Muscle of leg (tissue), 11 donors: ENCODE results near the gene SLC38A9. TPM values are rescaled to one million over a fixed set of nuclear protein-coding genes. Genes with fewer than 3 reads are reported as not detected.
A peak's percentile ranks its signal among the peaks of the same experiment; 100 is the strongest.

ENCODE experiments used
- DNase-seq: peaks from one replicate; pipeline ENCODE4 v3.0.0; 2013
- H3K27ac ChIP-seq: one replicate; pipeline ENCODE4 v1.5.1; 2013; ENCODE audit warnings: mild to moderate bottlenecking, low read length, control low read depth
- H3K27me3 ChIP-seq: one replicate; pipeline ENCODE4 v1.6.1; 2013; ENCODE audit warnings: low read length; ENCODE audit not compliant: control insufficient read depth, insufficient read depth
- H3K36me3 ChIP-seq: one replicate; pipeline ENCODE4 v1.6.1; 2013; ENCODE audit warnings: low read length; ENCODE audit not compliant: control insufficient read depth, insufficient read depth
- H3K4me1 ChIP-seq: one replicate; pipeline ENCODE4 v1.6.1; 2013; ENCODE audit warnings: low read length; ENCODE audit not compliant: control insufficient read depth, insufficient read depth
- H3K4me3 ChIP-seq: one replicate; pipeline ENCODE4 v1.5.1; 2013; ENCODE audit warnings: low read length, control low read depth
- H3K9me3 ChIP-seq: replicated peaks from 2 replicates; pipeline ENCODE4 v1.6.1; 2013; ENCODE audit warnings: low read depth, low read length; ENCODE audit not compliant: control insufficient read depth
- WGBS: methylation state at CpG from one replicate; pipeline ENCODE4 v1.1.5; 2013; ENCODE audit warnings: missing lambda C conversion rate; ENCODE audit not compliant: insufficient coverage; 5-methylcytosine and 5-hydroxymethylcytosine counted together
- polyA plus RNA-seq, 8 donors: library from polyadenylated mRNA; unstranded; fragments of 120-200 nt; gene quantifications; one replicate each; pipeline versions ENCODE4 v1.2.1 to v1.2.3, GENCODE V29; 2013; ENCODE audit warnings: inconsistent platforms in 1 of 8, low replicate concordance in 1 of 8; ENCODE audit not compliant: insufficient read length in 8 of 8, insufficient read depth in 1 of 8
- total RNA-seq: library from RNA; stranded (reverse); fragments of 120-200 nt; gene quantifications from one replicate; pipeline ENCODE4 v1.2.4, GENCODE V29; 2013

SLC38A9 gene
- total and polyA plus RNA-seq, 9 donors = 10.1 to 21.2 (median 12.0) TPM

- WGBS = 0% methylated on average over 1 of the region's 1 CpG
- Histone ChIP-seq H3K27ac (peak overlapping the region; percentile 93), H3K4me1 (peaks cover 63% of the 10 kb centered on the region), H3K4me3 (no peak overlapping the region), H3K36me3 (no peaks in the 10 kb centered on the region), H3K9me3 (no peaks in the 10 kb centered on the region), H3K27me3 (no peaks in the 10 kb centered on the region)
- DNase-seq = peak; percentile 91
Observed at GRCh38 chr5:55601628-55602027, 110.5 kb downstream of the SLC38A9 start.

- Histone ChIP-seq H3K9me3 (no peaks in the 10 kb centered on the region), H3K36me3 (no peaks in the 10 kb centered on the region), H3K4me3 (no peak overlapping the region), H3K4me1 (peaks cover 63% of the 10 kb centered on the region), H3K27ac (peak overlapping the region; percentile 93), H3K27me3 (no peaks in the 10 kb centered on the region)
- 0% methylated on average over 2 of the region's 8 CpGs for WGBS
- DNase-seq = peak; percentile 99
Observed at GRCh38 chr5:55601204-55601618, 110.9 kb downstream of the SLC38A9 start.

- DNase-seq = peak; percentile 89
- no peaks in the 10 kb centered on the region for H3K9me3 ChIP-seq
- H3K27me3 ChIP-seq = no peaks in the 10 kb centered on the region
- H3K4me1 ChIP-seq = peaks cover 63% of the 10 kb centered on the region
- WGBS = 7% methylated on average over 2 of the region's 6 CpGs
- H3K4me3 ChIP-seq = no peak overlapping the region
- H3K36me3 ChIP-seq = no peaks in the 10 kb centered on the region
- peak overlapping the region; percentile 93 for H3K27ac ChIP-seq
Observed at GRCh38 chr5:55600497-55601203, 111.5 kb downstream of the SLC38A9 start.

- no peak overlapping the region for H3K4me3 ChIP-seq
Observed at GRCh38 chr5:55600086-55600485, 112.0 kb downstream of the SLC38A9 start.

GRCh38 chr5:55599148-55600050 is 112.7 kb downstream of the SLC38A9 start:
- WGBS = 77% methylated on average over 3 of the region's 8 CpGs
- Histone ChIP-seq H3K4me3 (no peak overlapping the region), H3K27ac (peak overlapping the region; percentile 93), H3K36me3 (no peaks in the 10 kb centered on the region), H3K27me3 (no peaks in the 10 kb centered on the region), H3K4me1 (peaks cover 58% of the 10 kb centered on the region), H3K9me3 (no peaks in the 10 kb centered on the region)
- peak; percentile 45 for DNase-seq

More at GRCh38 chr5:55600086-55600485, 112.0 kb downstream of the SLC38A9 start:
- no peaks in the 10 kb centered on the region for H3K36me3 ChIP-seq
- H3K27me3 ChIP-seq = no peaks in the 10 kb centered on the region
- WGBS = no CpG with 5 or more reads among the region's 3 CpGs
- peak overlapping the region; percentile 93 for H3K27ac ChIP-seq
- H3K9me3 ChIP-seq = no peaks in the 10 kb centered on the region
- DNase-seq = no peak
- peaks cover 63% of the 10 kb centered on the region for H3K4me1 ChIP-seq

GRCh38 chr5:55597014-55597981 is 114.8 kb downstream of the SLC38A9 start:
- peaks cover 43% of the 10 kb centered on the region for H3K4me1 ChIP-seq
- 10% methylated on average over 3 of the region's 7 CpGs for WGBS
- peak; percentile 100 for DNase-seq

GRCh38 chr5:55594671-55595070 is 117.5 kb downstream of the SLC38A9 start:
- Histone ChIP-seq H3K4me3 (no peak overlapping the region), H3K4me1 (peaks cover 21% of the 10 kb centered on the region), H3K27ac (peak overlapping the region; percentile 53), H3K27me3 (no peaks in the 10 kb centered on the region), H3K36me3 (no peaks in the 10 kb centered on the region), H3K9me3 (no peaks in the 10 kb centered on the region)
- peak; percentile 66 for DNase-seq
- no CpG with 5 or more reads among the region's 2 CpGs for WGBS

More at GRCh38 chr5:55597014-55597981, 114.8 kb downstream of the SLC38A9 start:
- H3K36me3 ChIP-seq = no peaks in the 10 kb centered on the region
- no peaks in the 10 kb centered on the region for H3K27me3 ChIP-seq
- H3K27ac ChIP-seq = peak overlapping the region; percentile 93
- no peaks in the 10 kb centered on the region for H3K9me3 ChIP-seq
- H3K4me3 ChIP-seq = no peak overlapping the region

- Histone ChIP-seq H3K36me3 (no peaks in the 10 kb centered on the region), H3K27ac (no peak overlapping the region), H3K27me3 (no peaks in the 10 kb centered on the region), H3K4me3 (no peak overlapping the region), H3K4me1 (peaks cover 14% of the 10 kb centered on the region), H3K9me3 (no peaks in the 10 kb centered on the region)
- DNase-seq = peak; percentile 58
- WGBS = 67% methylated on average over 1 of the region's 3 CpGs
Observed at GRCh38 chr5:55593115-55593472, 119.0 kb downstream of the SLC38A9 start.

GRCh38 chr5:55592388-55593114 is 119.6 kb downstream of the SLC38A9 start:
- Histone ChIP-seq H3K9me3 (no peaks in the 10 kb centered on the region), H3K36me3 (no peaks in the 10 kb centered on the region), H3K27ac (no peak overlapping the region), H3K4me1 (peaks cover 9% of the 10 kb centered on the region), H3K4me3 (no peak overlapping the region), H3K27me3 (no peaks in the 10 kb centered on the region)
- no CpG with 5 or more reads among the region's 5 CpGs for WGBS
- DNase-seq = no peak
